NCI-H187 (cell line): ENCODE data around the gene RBM17.
"Not testable (repeated sequence)": the region's sequence is repeated elsewhere in the genome, so short reads cannot be mapped to it uniquely, and the experiment has no call there.

Experiments
- DNase-seq, 2 experiments: peaks; one replicate each; lab custom pipeline; 2025; lab: John Stamatoyannopoulos, UW

The RBM17 gene

GRCh38 chr10:6136215-6137201 lies 47.7 kb downstream of the RBM17 start:
- no peak for DNase-seq

DNA sequence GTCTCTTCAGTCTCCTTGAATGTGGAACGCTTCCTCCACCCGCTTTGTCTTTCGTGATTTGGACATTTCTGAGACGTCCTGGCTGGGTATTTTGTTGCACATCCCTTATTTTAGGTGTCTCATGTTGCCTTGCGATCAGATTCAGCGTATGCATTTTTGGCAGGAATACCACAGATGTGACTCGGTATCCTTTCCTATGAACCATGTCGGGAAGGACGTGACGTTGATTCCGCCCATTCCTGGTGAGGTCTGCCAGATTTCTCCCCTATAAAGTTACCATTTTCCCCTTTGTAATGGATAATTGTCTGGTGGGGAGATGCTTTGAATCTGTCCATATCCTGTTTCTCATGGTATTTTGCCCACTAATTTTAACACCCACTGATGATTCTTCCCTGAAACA lies 49.6 kb downstream of the RBM17 start:
- DNase-seq: no peak

DNA sequence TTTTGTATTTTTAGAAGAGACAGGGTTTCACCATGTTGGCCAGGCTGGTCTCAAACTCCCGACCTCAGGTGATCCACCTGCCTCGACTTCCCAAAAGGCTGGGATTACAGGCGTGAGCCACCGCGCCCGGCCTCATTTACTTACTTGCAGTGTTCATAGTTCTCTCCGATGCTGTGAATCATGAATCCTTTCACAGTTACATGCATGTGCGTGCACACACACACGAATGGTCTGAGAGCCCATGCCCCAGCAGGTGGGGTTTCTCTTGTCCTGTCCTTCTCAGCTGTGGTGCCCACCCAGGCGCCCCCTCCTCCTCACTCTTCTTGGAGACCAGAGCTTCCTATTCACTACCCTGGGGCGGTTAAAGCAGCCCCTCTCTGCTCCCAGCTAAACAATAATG lies 50.6 kb downstream of the RBM17 start:
- no peak for DNase-seq

GRCh38 chr10:6140141-6140841 lies 51.5 kb downstream of the RBM17 start:
- DNase-seq: no peak

DNA sequence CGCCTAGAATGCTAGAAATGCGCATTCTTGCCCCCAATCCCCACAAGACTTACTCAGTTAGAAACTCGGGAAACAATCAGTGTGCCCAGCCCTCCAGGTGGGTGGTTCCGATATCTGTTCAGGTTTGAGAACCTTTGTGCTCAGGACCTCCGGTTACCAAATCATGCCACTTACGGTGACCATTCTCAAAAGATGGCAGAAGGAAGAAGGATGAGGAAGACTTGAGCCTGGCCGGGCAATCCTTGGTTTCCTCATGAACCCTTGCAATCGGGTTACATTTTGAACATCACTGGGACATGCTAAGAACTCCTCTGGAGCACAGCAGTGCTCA lies 52.1 kb downstream of the RBM17 start:
- DNase-seq: no peak

GRCh38 chr10:6141296-6142151 lies 52.7 kb downstream of the RBM17 start:
- DNase-seq: no peak

GRCh38 chr10:6142186-6142585 lies 53.4 kb downstream of the RBM17 start:
- DNase-seq: not testable (repeated sequence)

GRCh38 chr10:6142644-6143043 lies 53.8 kb downstream of the RBM17 start:
- no peak for DNase-seq

DNA sequence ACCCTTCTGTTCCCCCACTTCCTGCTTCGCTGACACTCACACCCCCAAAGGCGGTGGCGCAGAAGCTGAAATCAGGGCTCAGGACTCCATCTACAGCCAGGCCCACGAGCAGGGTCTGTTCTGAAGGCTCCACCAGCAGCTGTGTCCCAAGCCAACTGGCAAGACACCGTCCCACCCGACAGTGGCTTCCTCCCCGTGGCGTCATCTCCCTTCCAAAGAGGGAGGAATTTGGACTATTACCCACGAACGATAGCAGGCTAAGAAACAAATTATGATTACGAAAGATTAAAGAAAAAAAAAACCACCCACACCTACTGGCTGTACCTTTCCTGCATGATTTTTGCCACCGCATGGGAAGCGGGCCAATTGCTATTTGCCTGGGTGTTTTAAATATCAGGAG lies 54.3 kb downstream of the RBM17 start:
- DNase-seq: no peak

GRCh38 chr10:6144406-6145165 lies 55.8 kb downstream of the RBM17 start:
- no peak for DNase-seq

- DNase-seq: no peak
Observed at GRCh38 chr10:6145166-6145987, 56.5 kb downstream of the RBM17 start.

DNA sequence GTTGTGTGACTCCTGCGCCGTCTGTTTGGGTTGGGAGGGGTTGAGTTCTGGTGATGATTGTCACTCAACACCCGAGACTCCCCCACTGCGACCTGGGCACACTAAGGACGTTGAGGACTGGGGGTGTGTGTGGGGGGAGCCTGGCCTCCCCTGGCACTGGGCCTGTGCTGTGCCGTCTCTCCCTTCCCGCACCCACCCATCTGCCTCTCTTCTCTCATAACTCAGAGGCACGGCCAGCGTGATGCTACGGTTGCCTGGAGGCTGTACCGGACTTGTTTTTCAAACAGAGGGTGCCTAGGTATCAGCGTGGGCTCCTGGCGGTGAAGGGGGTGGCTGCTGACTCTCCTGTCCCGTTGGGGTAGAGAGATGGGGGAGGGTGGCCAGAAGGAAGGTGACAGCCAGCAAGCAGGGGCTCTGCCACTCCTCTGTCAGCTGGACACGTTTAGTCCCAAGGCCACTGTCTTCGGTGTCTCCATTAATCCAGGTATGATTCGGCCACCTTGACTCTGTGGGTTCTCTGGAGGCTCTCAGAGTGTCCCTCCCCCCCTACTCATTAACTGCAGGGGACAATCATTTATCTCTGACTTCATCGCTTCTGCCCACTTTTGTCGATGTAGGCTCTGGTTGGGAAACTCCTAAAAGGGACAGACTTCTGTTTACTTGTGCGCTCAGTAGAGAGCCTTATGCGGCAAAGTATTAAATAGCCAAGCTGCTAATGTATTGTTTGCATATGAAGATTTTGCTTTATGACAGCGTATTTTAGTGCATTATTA lies 57.4 kb downstream of the RBM17 start:
- DNase-seq: no peak

- DNase-seq: no peak
Observed at GRCh38 chr10:6146921-6147320, 58.1 kb downstream of the RBM17 start.

- DNase-seq: no peak
Observed at GRCh38 chr10:6148251-6148701, 59.4 kb downstream of the RBM17 start.

DNA sequence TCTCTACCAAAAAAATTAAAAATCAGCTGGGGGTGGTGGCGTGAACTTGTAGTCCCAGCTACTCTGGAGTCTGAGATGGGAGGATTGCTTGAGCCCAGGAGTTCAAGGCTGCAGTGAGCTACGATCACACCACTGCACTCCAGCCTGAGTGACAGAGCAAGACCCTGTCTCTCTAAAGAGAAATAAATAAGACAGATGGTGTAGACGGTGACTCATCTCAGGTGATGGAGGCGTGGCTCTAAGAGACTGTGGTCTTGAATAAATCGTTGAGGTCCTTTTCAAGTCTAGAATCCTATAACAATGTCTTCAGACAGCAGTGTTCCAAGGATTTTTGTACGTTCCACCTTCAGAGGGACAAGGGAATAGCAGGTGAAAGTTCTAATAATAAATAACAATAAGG lies 60.1 kb downstream of the RBM17 start:
- DNase-seq: no peak

GRCh38 chr10:6151087-6151977 lies 62.5 kb downstream of the RBM17 start:
- no peak for DNase-seq

GRCh38 chr10:6153845-6154244 lies 65.0 kb downstream of the RBM17 start:
- DNase-seq: no peak

GRCh38 chr10:6154566-6154965 lies 65.7 kb downstream of the RBM17 start:
- DNase-seq: no peak

DNA sequence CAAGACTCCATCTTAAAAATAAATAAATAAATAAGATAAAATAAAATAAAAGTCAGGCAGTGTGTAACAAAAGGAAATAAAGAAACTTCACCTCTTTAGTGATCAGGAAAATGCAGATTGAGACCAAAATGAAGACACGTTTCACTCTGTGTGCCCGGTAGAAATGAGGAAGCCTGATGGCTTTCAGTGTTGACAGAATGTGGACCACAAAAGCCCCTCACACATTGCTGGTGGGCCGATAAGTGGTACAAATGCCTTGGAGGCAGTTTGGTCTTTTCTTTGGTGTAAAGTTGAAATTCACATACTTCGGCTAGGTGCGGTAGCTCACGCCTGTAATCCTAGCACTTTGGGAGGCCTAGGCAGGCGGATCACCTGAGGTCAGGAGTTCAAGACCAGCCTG lies 69.4 kb downstream of the RBM17 start:
- DNase-seq: no peak
